Transverse colon (tissue), 4 donors: ENCODE results near the gene MYD88.

Experiments used
- CTCF ChIP-seq, 5 experiments: fragments of 200-600 bp in 3 of 5; fragments of 450-650 bp in 2 of 5; sonication (generic) in 3 of 5; IDR thresholded peaks; 1 replicate in 2 of 5; 2 replicates in 3 of 5; pipeline ENCODE4 v1.5.1; 2016 to 2017; ENCODE audit warnings: antibody characterized with exemption in 5 of 5, inconsistent platforms in 3 of 5, mild to moderate bottlenecking in 2 of 5, moderate library complexity in 1 of 5
- POLR2A ChIP-seq: fragments of 450-650 bp; IDR thresholded peaks from one replicate; pipeline ENCODE4 v1.6.1; 2016; ENCODE audit warnings: antibody characterized with exemption, mild to moderate bottlenecking, moderate library complexity
- POLR2AphosphoS5 ChIP-seq, 3 donors: sonication (generic); formaldehyde crosslinking; IDR thresholded peaks; one replicate each; pipeline ENCODE4 v1.6.1; 2016; ENCODE audit warnings: antibody characterized with exemption in 3 of 3

- TF ChIP-seq POLR2A = peak; percentile 97
- TF ChIP-seq CTCF (IDR thresholded peaks at IDR 0.05) = no peak
- TF ChIP-seq POLR2AphosphoS5 (IDR thresholded peaks at IDR 0.05) = peak; percentile 90 to 97 (median 95)
These were observed 26.7 kb downstream of the MYD88 start, which contains the start of gene OXSR1 for GRCh38 chr3:38164952-38165721.
